ENCODE data around the gene TJP1.

GRCh38 chr15:29704950-29705597 is 117.2 kb downstream of the TJP1 start:
- no peak for TF ChIP-seq POLR2A (IDR thresholded peaks at IDR 0.05)
- TF ChIP-seq, protein P1, sequence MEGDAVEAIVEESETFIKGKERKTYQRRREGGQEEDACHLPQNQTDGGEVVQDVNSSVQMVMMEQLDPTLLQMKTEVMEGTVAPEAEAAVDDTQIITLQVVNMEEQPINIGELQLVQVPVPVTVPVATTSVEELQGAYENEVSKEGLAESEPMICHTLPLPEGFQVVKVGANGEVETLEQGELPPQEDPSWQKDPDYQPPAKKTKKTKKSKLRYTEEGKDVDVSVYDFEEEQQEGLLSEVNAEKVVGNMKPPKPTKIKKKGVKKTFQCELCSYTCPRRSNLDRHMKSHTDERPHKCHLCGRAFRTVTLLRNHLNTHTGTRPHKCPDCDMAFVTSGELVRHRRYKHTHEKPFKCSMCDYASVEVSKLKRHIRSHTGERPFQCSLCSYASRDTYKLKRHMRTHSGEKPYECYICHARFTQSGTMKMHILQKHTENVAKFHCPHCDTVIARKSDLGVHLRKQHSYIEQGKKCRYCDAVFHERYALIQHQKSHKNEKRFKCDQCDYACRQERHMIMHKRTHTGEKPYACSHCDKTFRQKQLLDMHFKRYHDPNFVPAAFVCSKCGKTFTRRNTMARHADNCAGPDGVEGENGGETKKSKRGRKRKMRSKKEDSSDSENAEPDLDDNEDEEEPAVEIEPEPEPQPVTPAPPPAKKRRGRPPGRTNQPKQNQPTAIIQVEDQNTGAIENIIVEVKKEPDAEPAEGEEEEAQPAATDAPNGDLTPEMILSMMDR (IDR thresholded peaks at IDR 0.05) = no peak
